T-helper 17 cell (primary cell): ENCODE results near the gene TSC2. TPM values are rescaled to one million over a fixed set of nuclear protein-coding genes. Genes with fewer than 3 reads are reported as not detected.

Source experiments
- ATAC-seq: fragments of 150-1000 bp; cut with Tn5 transposase; 2 replicates; pipeline ENCODE4 v1.10.0; 2021; ENCODE audit warnings: mild to moderate bottlenecking, moderate library complexity
- DNase-seq, 3 donors: peaks; one replicate each; pipeline versions ENCODE4 v3.0.0 to v3.0.0-alpha.2; 2020 to 2021
- H3K9me3 ChIP-seq: one replicate; pipeline ENCODE4 v1.7.0; 2013; ENCODE audit warnings: low read length, mild to moderate bottlenecking; ENCODE audit not compliant: control insufficient read depth, poor library complexity, severe bottlenecking
- H3K27ac Mint-ChIP-seq: one replicate; pipeline ENCODE4 v1.8.0; 2022; ENCODE audit warnings: mild to moderate bottlenecking, moderate library complexity, mixed read lengths
- H3K27me3 Mint-ChIP-seq: one replicate; pipeline ENCODE4 v1.8.0; 2022; ENCODE audit warnings: mixed read lengths
- H3K36me3 Mint-ChIP-seq: one replicate; pipeline ENCODE4 v1.8.0; 2022; ENCODE audit warnings: low read depth, mixed read lengths
- H3K4me1 Mint-ChIP-seq: one replicate; pipeline ENCODE4 v1.8.0; 2022; ENCODE audit warnings: mild to moderate bottlenecking, mixed read lengths
- H3K4me3 Mint-ChIP-seq: one replicate; pipeline ENCODE4 v1.8.0; 2022; ENCODE audit warnings: mild to moderate bottlenecking, moderate library complexity, mixed read lengths
- total RNA-seq, 4 donors: library from RNA in 2 of 4; stranded (reverse) in 2 of 4; gene quantifications; one replicate each; pipeline ENCODE4 v1.2.3 and lab custom pipeline; 2022 to 2026

TSC2 gene
- total RNA-seq, 2 donors from 2014 or later: 123 TPM

- H3K27ac Mint-ChIP-seq: no peak overlapping the region
- no peak for ATAC-seq
These were observed 9.2 kb upstream of the TSC2 start for GRCh38 chr16:2038382-2039231.

GRCh38 chr16:2039274-2040031, 8.3 kb upstream of the TSC2 start:
- H3K9me3 ChIP-seq: no peaks in the 10 kb centered on the region
- no peaks in the 10 kb centered on the region for H3K36me3 Mint-ChIP-seq
- no peaks in the 10 kb centered on the region for H3K4me1 Mint-ChIP-seq
- H3K4me3 Mint-ChIP-seq: no peak overlapping the region
- no peak overlapping the region for H3K27ac Mint-ChIP-seq
- DNase-seq (no peak), ATAC-seq (no peak)
- H3K27me3 Mint-ChIP-seq: no peaks in the 10 kb centered on the region

More at GRCh38 chr16:2038382-2039231, 9.2 kb upstream of the TSC2 start:
- no peak for DNase-seq
- no peaks in the 10 kb centered on the region for H3K9me3 ChIP-seq
- Mint-ChIP-seq H3K27me3 (no peaks in the 10 kb centered on the region), H3K4me1 (no peaks in the 10 kb centered on the region), H3K36me3 (no peaks in the 10 kb centered on the region), H3K4me3 (no peak overlapping the region)

- Mint-ChIP-seq H3K27ac (no peak overlapping the region), H3K27me3 (no peaks in the 10 kb centered on the region)
These were observed 7.6 kb upstream of the TSC2 start for GRCh38 chr16:2040041-2040786.

GRCh38 chr16:2040787-2041522, 6.8 kb upstream of the TSC2 start:
- no peak for ATAC-seq
- Mint-ChIP-seq H3K27me3 (no peaks in the 10 kb centered on the region), H3K27ac (no peak overlapping the region), H3K4me1 (no peaks in the 10 kb centered on the region), H3K36me3 (no peaks in the 10 kb centered on the region), H3K4me3 (no peak overlapping the region)
- no peak for DNase-seq
- no peaks in the 10 kb centered on the region for H3K9me3 ChIP-seq

More at GRCh38 chr16:2040041-2040786, 7.6 kb upstream of the TSC2 start:
- ATAC-seq (no peak), DNase-seq (no peak)
- H3K36me3 Mint-ChIP-seq: no peaks in the 10 kb centered on the region
- no peak overlapping the region for H3K4me3 Mint-ChIP-seq
- H3K4me1 Mint-ChIP-seq: no peaks in the 10 kb centered on the region
- no peaks in the 10 kb centered on the region for H3K9me3 ChIP-seq

GRCh38 chr16:2042171-2042985, 5.4 kb upstream of the TSC2 start:
- DNase-seq (no peak), ATAC-seq (no peak)
- no peaks in the 10 kb centered on the region for H3K27me3 Mint-ChIP-seq
- H3K27ac Mint-ChIP-seq: no peak overlapping the region
- no peaks in the 10 kb centered on the region for H3K9me3 ChIP-seq
- H3K4me1 Mint-ChIP-seq: peaks cover 6% of the 10 kb centered on the region
- H3K4me3 Mint-ChIP-seq: peak overlapping the region; percentile 52
- H3K36me3 Mint-ChIP-seq: no peaks in the 10 kb centered on the region

GRCh38 chr16:2042986-2043666, 4.7 kb upstream of the TSC2 start:
- Mint-ChIP-seq H3K27me3 (no peaks in the 10 kb centered on the region), H3K4me1 (peaks cover 6% of the 10 kb centered on the region), H3K36me3 (no peaks in the 10 kb centered on the region), H3K27ac (no peak overlapping the region), H3K4me3 (peak overlapping the region; percentile 52)
- H3K9me3 ChIP-seq: no peaks in the 10 kb centered on the region
- ATAC-seq (no peak), DNase-seq (no peak)

- H3K4me3 Mint-ChIP-seq: no peak overlapping the region
- DNase-seq: no peak
- H3K27ac Mint-ChIP-seq: no peak overlapping the region
- no peaks in the 10 kb centered on the region for H3K27me3 Mint-ChIP-seq
- H3K9me3 ChIP-seq: no peaks in the 10 kb centered on the region
- H3K36me3 Mint-ChIP-seq: no peaks in the 10 kb centered on the region
- ATAC-seq: no peak
- peaks cover 9% of the 10 kb centered on the region for H3K4me1 Mint-ChIP-seq
These were observed 3.9 kb upstream of the TSC2 start for GRCh38 chr16:2043667-2044451.

- ATAC-seq: no peak
- no peaks in the 10 kb centered on the region for H3K27me3 Mint-ChIP-seq
- peaks cover 9% of the 10 kb centered on the region for H3K4me1 Mint-ChIP-seq
- no peak overlapping the region for H3K4me3 Mint-ChIP-seq
- H3K36me3 Mint-ChIP-seq: no peaks in the 10 kb centered on the region
- DNase-seq: no peak
- H3K27ac Mint-ChIP-seq: no peak overlapping the region
- no peaks in the 10 kb centered on the region for H3K9me3 ChIP-seq
These were observed 3.2 kb upstream of the TSC2 start for GRCh38 chr16:2044541-2044940.

GRCh38 chr16:2045965-2046892, 1.6 kb upstream of the TSC2 start:
- Mint-ChIP-seq H3K4me1 (peaks cover 9% of the 10 kb centered on the region), H3K27ac (no peak overlapping the region), H3K4me3 (peak overlapping the region; percentile 92), H3K36me3 (no peaks in the 10 kb centered on the region), H3K27me3 (no peaks in the 10 kb centered on the region)
- DNase-seq (no peak), ATAC-seq (no peak)
- no peaks in the 10 kb centered on the region for H3K9me3 ChIP-seq

GRCh38 chr16:2046893-2047329, 874 bp upstream of the TSC2 start:
- no peaks in the 10 kb centered on the region for H3K27me3 Mint-ChIP-seq
- ATAC-seq (no peak), DNase-seq (no peak)
- H3K4me1 Mint-ChIP-seq: peaks cover 9% of the 10 kb centered on the region
- H3K9me3 ChIP-seq: no peaks in the 10 kb centered on the region
- no peaks in the 10 kb centered on the region for H3K36me3 Mint-ChIP-seq
- H3K4me3 Mint-ChIP-seq: peak overlapping the region; percentile 92
- H3K27ac Mint-ChIP-seq: peak overlapping the region; percentile 69
